ENCODE results near the gene MAP7D1. TPM values are rescaled to one million over a fixed set of nuclear protein-coding genes. Genes with fewer than 3 reads are reported as not detected.
A peak's percentile ranks its signal among the peaks of the same experiment; 100 is the strongest.

Gene MAP7D1
- total and polyA plus RNA-seq, 2 of the 13 experiments (the other 11 are each of a cell fraction or from before 2014, with no cell fraction given), result 5.6 to 7.2 TPM

GRCh38 chr1:36134505-36135329, 21.2 kb upstream of the MAP7D1 start (continued):
- no peak for TF ChIP-seq CEBPZ (IDR thresholded peaks at IDR 0.05; ENCODE audit: low read length)
- TF ChIP-seq ZFP1 (CRISPR knock-in tag; IDR thresholded peaks at IDR 0.05), result no peak
- no peak for TF ChIP-seq ZNF362 (CRISPR knock-in tag; IDR thresholded peaks at IDR 0.05; ENCODE audit: borderline replicate concordance)
- TF ChIP-seq SP2 (CRISPR knock-in tag; IDR thresholded peaks at IDR 0.05), result no peak
- no peak for TF ChIP-seq KMT2A (CRISPR knock-in tag; IDR thresholded peaks at IDR 0.05)
- no peak for TF ChIP-seq ZNF17 (CRISPR knock-in tag; IDR thresholded peaks at IDR 0.05)
- TF ChIP-seq ZNF605 (CRISPR knock-in tag; IDR thresholded peaks at IDR 0.05), result 0 out of 2 replicates have a peak, but pooled peaks have one; percentile 41
- TF ChIP-seq CHCHD3 (CRISPR knock-in tag; IDR thresholded peaks at IDR 0.05), result no peak
- TF ChIP-seq STAG1 (CRISPR knock-in tag; IDR thresholded peaks at IDR 0.05), result peak; percentile 89
- TF ChIP-seq ARNT2 (CRISPR knock-in tag; IDR thresholded peaks at IDR 0.05; ENCODE audit: low read depth), result no peak
- no peak for TF ChIP-seq KAT2B (IDR thresholded peaks at IDR 0.05; ENCODE audit: borderline replicate concordance, low read depth, low read length)
- no peak for TF ChIP-seq ZSCAN25 (CRISPR knock-in tag; IDR thresholded peaks at IDR 0.05)
- no peak for TF ChIP-seq ZBTB42 (CRISPR knock-in tag; IDR thresholded peaks at IDR 0.05)
- no peak for TF ChIP-seq FOXK1 (CRISPR knock-in tag; IDR thresholded peaks at IDR 0.05; ENCODE audit: borderline replicate concordance, low read depth)
- TF ChIP-seq ZSCAN20 (CRISPR knock-in tag; IDR thresholded peaks at IDR 0.05; ENCODE audit: borderline replicate concordance), result no peak
- TF ChIP-seq CBX5 (CRISPR knock-in tag; IDR thresholded peaks at IDR 0.05; ENCODE audit: borderline replicate concordance), result no peak
- TF ChIP-seq ZBTB14 (CRISPR knock-in tag; IDR thresholded peaks at IDR 0.05), result no peak
- TF ChIP-seq SIN3B (IDR thresholded peaks at IDR 0.05; ENCODE audit: low read length), result no peak
- TF ChIP-seq ZC3H13 (CRISPR knock-in tag; IDR thresholded peaks at IDR 0.05), result no peak
- TF ChIP-seq RFX3 (CRISPR knock-in tag; IDR thresholded peaks at IDR 0.05), result no peak
- TF ChIP-seq ZNF788 (CRISPR knock-in tag; IDR thresholded peaks at IDR 0.05; ENCODE audit: borderline replicate concordance), result 0 out of 2 replicates have a peak, but pooled peaks have one; percentile 66
- no peak for TF ChIP-seq ZBTB21 (CRISPR knock-in tag; IDR thresholded peaks at IDR 0.05)
- no peak for TF ChIP-seq ZNF225 (CRISPR knock-in tag; IDR thresholded peaks at IDR 0.05)
- no peak for TF ChIP-seq ZNF143 (CRISPR knock-in tag; IDR thresholded peaks at IDR 0.05)
- no peak for TF ChIP-seq NKX3-1 (CRISPR knock-in tag; IDR thresholded peaks at IDR 0.05)
